ENCODE results near the gene ADAM12.

The ADAM12 gene

GRCh38 chr10:126430512-126430911 lies 42.2 kb upstream of the ADAM12 start:
- no peak overlapping the region for H3K4me3 ChIP-seq (ENCODE audit: low read depth, low read length)
- no peak for DNase-seq (ENCODE audit: low read depth)
- TF ChIP-seq CTCF (IDR thresholded peaks at IDR 0.05; ENCODE audit: low read depth, low read length, missing control alignments), result no peak

- DNase-seq (ENCODE audit: low read depth), result no peak
- no peak overlapping the region for H3K4me3 ChIP-seq (ENCODE audit: low read depth, low read length)
- TF ChIP-seq CTCF (IDR thresholded peaks at IDR 0.05; ENCODE audit: low read depth, low read length, missing control alignments), result no peak
These were observed 41.0 kb upstream of the ADAM12 start for GRCh38 chr10:126429275-126429674.

GRCh38 chr10:126425489-126426065 lies 37.3 kb upstream of the ADAM12 start:
- no peak for TF ChIP-seq CTCF (IDR thresholded peaks at IDR 0.05; ENCODE audit: low read depth, low read length, missing control alignments)
- no peak for DNase-seq (ENCODE audit: low read depth)
- H3K4me3 ChIP-seq (ENCODE audit: low read depth, low read length), result no peak overlapping the region

GRCh38 chr10:126425032-126425431 lies 36.8 kb upstream of the ADAM12 start:
- no peak overlapping the region for H3K4me3 ChIP-seq (ENCODE audit: low read depth, low read length)
- no peak for DNase-seq (ENCODE audit: low read depth)
- no peak for TF ChIP-seq CTCF (IDR thresholded peaks at IDR 0.05; ENCODE audit: low read depth, low read length, missing control alignments)

GRCh38 chr10:126423732-126424491 lies 35.6 kb upstream of the ADAM12 start:
- DNase-seq (ENCODE audit: low read depth), result no peak
- H3K4me3 ChIP-seq (ENCODE audit: low read depth, low read length), result no peak overlapping the region
- TF ChIP-seq CTCF (IDR thresholded peaks at IDR 0.05; ENCODE audit: low read depth, low read length, missing control alignments), result no peak

- H3K4me3 ChIP-seq (ENCODE audit: low read depth, low read length), result no peak overlapping the region
- no peak for DNase-seq (ENCODE audit: low read depth)
- no peak for TF ChIP-seq CTCF (IDR thresholded peaks at IDR 0.05; ENCODE audit: low read depth, low read length, missing control alignments)
These were observed 34.3 kb upstream of the ADAM12 start for GRCh38 chr10:126422567-126422966.
